Breast epithelium (tissue), 4 donors: ENCODE measurements around the gene HYAL4. TPM values are rescaled to one million over a fixed set of nuclear protein-coding genes. Genes with fewer than 3 reads are reported as not detected.

Source experiments
- DNase-seq, 2 donors: peaks; one replicate each; pipeline ENCODE4 v3.0.0-alpha.2; 2019; ENCODE audit warnings: low spot score in 2 of 2
- H3K27ac ChIP-seq, 2 donors: fragments of 200-600 bp; sonication (generic) in 1 of 2; one replicate each; pipeline ENCODE4 v1.5.1; 2016 to 2019; ENCODE audit warnings: mild to moderate bottlenecking in 1 of 2
- H3K27me3 ChIP-seq, 2 donors: fragments of 200-600 bp; sonication (generic) in 1 of 2; one replicate each; pipeline versions ENCODE4 v1.5.1 to v1.6.0; 2017 to 2019; ENCODE audit warnings: control low read depth in 1 of 2, mild to moderate bottlenecking in 1 of 2
- H3K36me3 ChIP-seq: fragments of 200-600 bp; one replicate; pipeline ENCODE4 v1.5.1; 2019
- H3K4me1 ChIP-seq, 2 donors: fragments of 200-600 bp; sonication (generic); one replicate each; pipeline ENCODE4 v1.5.1; 2016 to 2019; ENCODE audit warnings: control low read depth in 1 of 2
- H3K4me3 ChIP-seq, 3 donors: fragments of 200-600 bp; sonication (generic); 1 replicate in 2 of 3; 2 replicates in 1 of 3; pipeline ENCODE4 v1.5.1; 2016 to 2019; ENCODE audit warnings: mild to moderate bottlenecking in 3 of 3, moderate library complexity in 2 of 3
- H3K9me3 ChIP-seq, 2 donors: fragments of 200-600 bp; sonication (generic) in 1 of 2; one replicate each; pipeline ENCODE4 v1.5.1; 2016 to 2019; ENCODE audit warnings: control low read depth in 1 of 2
- POLR2A ChIP-seq: fragments of 450-650 bp; IDR thresholded peaks from one replicate; pipeline ENCODE4 v1.6.1; 2016; ENCODE audit warnings: antibody characterized with exemption, mild to moderate bottlenecking, moderate library complexity
- POLR2AphosphoS5 ChIP-seq, 3 donors: sonication (generic); formaldehyde crosslinking; IDR thresholded peaks; one replicate each; pipeline ENCODE4 v1.6.1; 2017; ENCODE audit warnings: antibody characterized with exemption in 3 of 3
- intact Hi-C: fragments of 100-400 bp; cut with DNase I; formaldehyde crosslinking; loops from one replicate; pipeline ENCODE4 v1.15.1; 2023; ENCODE audit warnings: low total_unique reads
- total RNA-seq, 3 donors: library from RNA; depleted of rRNA; stranded (reverse); fragments of >200 nt; gene quantifications; one replicate each; pipeline ENCODE4 v1.1.0, GENCODE V29; 2016
- TF ChIP-seq, protein P1 (sequence below), 3 donors: fragments of 450-650 bp; IDR thresholded peaks; one replicate each; pipeline ENCODE4 v1.5.1; 2016 to 2017; ENCODE audit warnings: antibody characterized with exemption in 3 of 3, mild to moderate bottlenecking in 3 of 3, moderate library complexity in 3 of 3

The HYAL4 gene, protein sequence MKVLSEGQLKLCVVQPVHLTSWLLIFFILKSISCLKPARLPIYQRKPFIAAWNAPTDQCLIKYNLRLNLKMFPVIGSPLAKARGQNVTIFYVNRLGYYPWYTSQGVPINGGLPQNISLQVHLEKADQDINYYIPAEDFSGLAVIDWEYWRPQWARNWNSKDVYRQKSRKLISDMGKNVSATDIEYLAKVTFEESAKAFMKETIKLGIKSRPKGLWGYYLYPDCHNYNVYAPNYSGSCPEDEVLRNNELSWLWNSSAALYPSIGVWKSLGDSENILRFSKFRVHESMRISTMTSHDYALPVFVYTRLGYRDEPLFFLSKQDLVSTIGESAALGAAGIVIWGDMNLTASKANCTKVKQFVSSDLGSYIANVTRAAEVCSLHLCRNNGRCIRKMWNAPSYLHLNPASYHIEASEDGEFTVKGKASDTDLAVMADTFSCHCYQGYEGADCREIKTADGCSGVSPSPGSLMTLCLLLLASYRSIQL
- total RNA-seq = under 1 TPM in 1 of 3 donors, not detected in 2; 0.15 TPM

DNA sequence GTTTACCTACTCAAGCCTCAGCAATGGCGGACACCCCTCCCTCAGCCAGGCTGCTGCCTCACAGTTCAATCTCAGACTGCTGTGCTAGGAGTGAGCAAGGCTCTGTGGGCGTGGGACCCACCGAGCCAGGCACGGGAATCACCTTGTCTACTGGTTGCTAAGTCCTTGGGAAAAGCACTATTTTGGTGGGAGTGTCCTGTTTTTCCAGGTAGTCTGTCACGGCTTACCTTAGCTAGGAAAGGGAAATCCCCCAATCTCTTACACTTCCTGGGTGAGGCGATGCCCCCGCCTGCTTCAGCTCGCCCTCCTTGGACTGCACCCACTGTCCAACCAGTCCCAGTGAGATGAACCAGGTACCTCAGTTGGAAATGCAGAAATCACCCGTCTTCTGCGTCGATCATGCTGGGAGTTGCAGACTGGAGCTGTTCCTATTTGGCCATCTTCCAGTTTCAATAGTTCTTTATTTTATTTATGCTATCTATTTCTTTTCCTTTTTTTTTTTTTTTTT is at the start of gene HYAL4:
HYAL4 (plus strand) TSS at position 458 of the 508 bp plus-strand sequence. CDS start 23,105 bp downstream, outside the sequence.
- no peaks in the 10 kb centered on the region for H3K4me1 ChIP-seq
- H3K9me3 ChIP-seq = no peaks in the 10 kb centered on the region
- no peaks in the 10 kb centered on the region for H3K27me3 ChIP-seq
- no peak for DNase-seq
- no peaks in the 10 kb centered on the region for H3K36me3 ChIP-seq
- intact Hi-C loops = no loop called here
- TF ChIP-seq POLR2AphosphoS5 (IDR thresholded peaks at IDR 0.05) (no peak), POLR2A (no peak)
- TF ChIP-seq, protein P1, sequence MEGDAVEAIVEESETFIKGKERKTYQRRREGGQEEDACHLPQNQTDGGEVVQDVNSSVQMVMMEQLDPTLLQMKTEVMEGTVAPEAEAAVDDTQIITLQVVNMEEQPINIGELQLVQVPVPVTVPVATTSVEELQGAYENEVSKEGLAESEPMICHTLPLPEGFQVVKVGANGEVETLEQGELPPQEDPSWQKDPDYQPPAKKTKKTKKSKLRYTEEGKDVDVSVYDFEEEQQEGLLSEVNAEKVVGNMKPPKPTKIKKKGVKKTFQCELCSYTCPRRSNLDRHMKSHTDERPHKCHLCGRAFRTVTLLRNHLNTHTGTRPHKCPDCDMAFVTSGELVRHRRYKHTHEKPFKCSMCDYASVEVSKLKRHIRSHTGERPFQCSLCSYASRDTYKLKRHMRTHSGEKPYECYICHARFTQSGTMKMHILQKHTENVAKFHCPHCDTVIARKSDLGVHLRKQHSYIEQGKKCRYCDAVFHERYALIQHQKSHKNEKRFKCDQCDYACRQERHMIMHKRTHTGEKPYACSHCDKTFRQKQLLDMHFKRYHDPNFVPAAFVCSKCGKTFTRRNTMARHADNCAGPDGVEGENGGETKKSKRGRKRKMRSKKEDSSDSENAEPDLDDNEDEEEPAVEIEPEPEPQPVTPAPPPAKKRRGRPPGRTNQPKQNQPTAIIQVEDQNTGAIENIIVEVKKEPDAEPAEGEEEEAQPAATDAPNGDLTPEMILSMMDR (IDR thresholded peaks at IDR 0.05) = no peak
- H3K4me3 ChIP-seq = no peak within 1 kb of the TSS
- H3K27ac ChIP-seq = peak within 1 kb of the TSS in 1 of 2 donors; percentile 12

DNA sequence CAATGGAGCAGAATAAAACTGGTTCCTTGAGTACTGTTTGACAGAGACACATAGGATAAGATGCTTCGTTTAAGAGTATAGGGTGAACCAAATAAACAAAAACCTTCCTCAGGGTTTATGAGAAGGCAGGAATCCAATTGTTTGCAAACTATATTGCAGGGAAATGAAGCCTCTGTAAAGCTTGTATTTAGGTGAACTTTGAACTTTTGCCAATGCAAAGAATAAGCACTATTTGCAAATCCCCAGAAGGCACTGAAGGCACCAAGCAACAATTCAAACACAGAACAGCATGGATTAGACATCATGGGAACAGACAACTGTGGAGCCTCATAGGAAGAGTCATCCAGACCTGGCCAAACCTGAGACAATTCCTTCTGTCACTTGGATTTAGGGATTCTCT is 49.1 kb upstream of the HYAL4 start:
- H3K27me3 ChIP-seq = no peaks in the 10 kb centered on the region
- H3K36me3 ChIP-seq = no peaks in the 10 kb centered on the region
- no peaks in the 10 kb centered on the region for H3K9me3 ChIP-seq
- no peak overlapping the region for H3K27ac ChIP-seq
- DNase-seq = no peak
- intact Hi-C loops = no loop called here
- no peak overlapping the region for H3K4me3 ChIP-seq
- TF ChIP-seq, protein P1 (IDR thresholded peaks at IDR 0.05) = no peak
- TF ChIP-seq POLR2AphosphoS5 (IDR thresholded peaks at IDR 0.05) (no peak), POLR2A (no peak)
- H3K4me1 ChIP-seq = no peaks in the 10 kb centered on the region

DNA sequence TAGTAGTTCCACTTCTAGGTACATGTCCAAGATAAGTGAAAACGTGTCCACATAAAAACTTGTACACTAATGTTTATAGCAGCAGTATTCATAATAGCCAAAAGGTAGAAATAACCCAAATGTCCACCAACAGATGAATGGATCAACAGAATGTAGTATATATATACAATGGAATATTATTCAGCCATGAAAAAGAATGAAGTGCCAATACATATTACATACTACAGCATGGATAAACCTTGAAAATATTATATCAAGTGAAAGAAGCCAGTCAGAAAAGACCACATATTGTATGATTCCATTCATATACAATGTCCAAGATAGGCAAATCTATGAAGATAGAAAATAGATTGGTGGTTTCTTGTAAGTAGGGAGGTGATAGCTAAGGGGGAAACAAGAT is 48.4 kb upstream of the HYAL4 start:
- Histone ChIP-seq H3K4me3 (no peak overlapping the region), H3K27ac (no peak overlapping the region), H3K27me3 (no peaks in the 10 kb centered on the region), H3K4me1 (no peaks in the 10 kb centered on the region), H3K36me3 (no peaks in the 10 kb centered on the region), H3K9me3 (no peaks in the 10 kb centered on the region)
- TF ChIP-seq, protein P1 (IDR thresholded peaks at IDR 0.05) = no peak
- TF ChIP-seq POLR2A (no peak), POLR2AphosphoS5 (IDR thresholded peaks at IDR 0.05) (no peak)
- intact Hi-C loops = no loop called here
- no peak for DNase-seq

DNA sequence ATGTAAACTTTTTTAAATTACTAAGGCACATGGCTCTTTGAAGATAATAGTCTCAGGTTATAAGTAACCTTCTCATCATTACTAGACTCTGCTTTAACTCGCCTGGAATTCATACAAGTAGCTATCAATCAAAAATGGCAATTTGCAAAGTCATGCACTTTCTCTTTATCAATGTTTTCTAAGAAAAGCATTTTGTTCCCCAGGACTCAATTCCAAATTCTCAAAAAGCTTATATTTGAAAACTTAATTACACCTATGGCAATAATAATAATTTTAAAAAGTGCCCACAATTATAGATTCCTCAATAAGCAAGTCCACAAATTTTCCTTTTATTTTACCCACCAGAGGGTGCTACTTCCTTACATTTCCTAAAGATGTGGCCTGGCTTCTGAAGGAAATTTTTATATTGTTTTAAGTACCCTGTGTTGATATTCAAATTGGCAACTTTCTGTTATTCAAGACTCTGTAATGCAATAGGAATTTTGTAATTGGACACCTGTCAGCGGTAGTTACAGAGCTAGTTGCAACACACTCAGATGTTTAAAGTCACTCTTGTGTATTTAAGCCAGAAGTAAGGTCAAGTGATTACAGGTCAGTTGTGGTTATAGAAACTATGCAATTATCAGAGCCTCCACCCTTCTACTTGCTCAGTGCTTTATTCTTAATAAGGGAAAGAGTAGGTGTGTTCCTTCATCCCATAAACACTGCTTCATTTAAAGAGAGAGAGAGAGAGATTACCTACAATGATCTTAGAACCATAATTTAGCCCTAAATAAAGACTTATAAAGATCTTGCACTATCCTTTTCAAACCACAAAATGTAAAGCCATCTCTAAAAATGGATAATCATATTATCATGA is 47.1 kb upstream of the HYAL4 start:
- H3K27ac ChIP-seq = peak overlapping the region; percentile 16 to 19
- no peaks in the 10 kb centered on the region for H3K27me3 ChIP-seq
- intact Hi-C loops = no loop called here
- no peaks in the 10 kb centered on the region for H3K9me3 ChIP-seq
- H3K36me3 ChIP-seq = no peaks in the 10 kb centered on the region
- no peak for DNase-seq
- H3K4me3 ChIP-seq = no peak overlapping the region
- TF ChIP-seq, protein P1 (IDR thresholded peaks at IDR 0.05) = peak in 2 of 3 donors; percentile 51 to 68
- TF ChIP-seq POLR2A = no peak
- no peak for TF ChIP-seq POLR2AphosphoS5 (IDR thresholded peaks at IDR 0.05)
- no peaks in the 10 kb centered on the region for H3K4me1 ChIP-seq
